GM12873 (cell line): ENCODE measurements around the gene MEI1.

Experiments used
- CTCF ChIP-seq: IDR thresholded peaks from 2 replicates; pipeline ENCODE4 v1.5.1; 2012; ENCODE audit warnings: low read depth, mild to moderate bottlenecking, moderate library complexity, low read length, control low read depth; ENCODE audit not compliant: insufficient read depth; ENCODE audit errors: missing control alignments

The MEI1 gene

GRCh38 chr22:41772198-41772597 lies 72.9 kb downstream of the MEI1 start:
- TF ChIP-seq CTCF = no peak

GRCh38 chr22:41772645-41773044 lies 73.3 kb downstream of the MEI1 start:
- no peak for TF ChIP-seq CTCF

- TF ChIP-seq CTCF = no peak
These were observed 76.0 kb downstream of the MEI1 start for GRCh38 chr22:41775338-41775737.

- no peak for TF ChIP-seq CTCF
These were observed 76.7 kb downstream of the MEI1 start for GRCh38 chr22:41775976-41776375.

DNA sequence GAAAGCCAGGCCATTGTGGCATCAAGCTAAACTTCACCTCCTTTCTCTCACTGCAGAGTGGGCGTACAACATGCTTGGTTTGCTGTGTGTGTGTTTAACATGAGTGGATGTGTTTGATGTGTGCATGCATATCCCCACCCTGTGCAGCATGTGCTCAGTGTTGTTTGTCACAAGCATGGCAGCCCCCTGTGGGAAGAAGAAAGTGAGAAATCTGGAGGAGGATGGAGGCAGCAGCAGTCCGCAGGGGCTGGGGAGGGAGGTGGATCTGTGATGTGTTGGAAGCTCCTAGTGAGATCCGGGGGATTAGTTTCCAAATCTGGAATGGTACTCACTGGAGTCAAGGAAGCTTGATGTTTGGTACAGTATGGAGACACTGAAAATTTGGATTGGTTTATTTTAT lies 77.1 kb downstream of the MEI1 start:
- no peak for TF ChIP-seq CTCF

GRCh38 chr22:41777749-41778425 lies 78.6 kb downstream of the MEI1 start:
- no peak for TF ChIP-seq CTCF

GRCh38 chr22:41779929-41780505 lies 80.7 kb downstream of the MEI1 start:
- TF ChIP-seq CTCF = no peak
